Panc1 (cell line): Measurements from ENCODE around the gene FHAD1. TPM values are rescaled to one million over a fixed set of nuclear protein-coding genes. Genes with fewer than 3 reads are reported as not detected.

Source experiments
- ATAC-seq: fragments of 200-7000 bp; cut with Tn5 transposase; 2 replicates; pipeline ENCODE4 v1.9.1; 2020; ENCODE audit warnings: mild to moderate bottlenecking, moderate library complexity
- BruUV-seq: library from RNA; stranded (reverse); fragments of 400-500 nt; replicated peaks from 2 replicates; lab custom pipeline; 2021; lab: Mats Ljungman, UMichigan
- CTCF ChIA-PET: fragments of 300-600 bp; sonication (Branson Sonifier 250); formaldehyde crosslinking; loops from one replicate; lab custom pipeline; 2022; ENCODE audit warnings: antibody characterized with exemption; lab: Charles Lee
- POLR2A ChIA-PET: fragments of 300-600 bp; sonication (Branson Sonifier 250); formaldehyde crosslinking; loops from one replicate; lab custom pipeline; 2022; ENCODE audit warnings: antibody characterized with exemption; lab: Charles Lee
- DNase-seq: peaks from one replicate; pipeline ENCODE4 v3.0.0-alpha.2; 2010; ENCODE audit warnings: low read depth, low spot score
- H3K27ac ChIP-seq: 2 replicates; pipeline ENCODE4 v1.5.1; 2011; ENCODE audit warnings: mild to moderate bottlenecking, low read length, inconsistent platforms
- H3K27me3 ChIP-seq: fragments of 200-500 bp; sonication (Bioruptor generic); 2 replicates; pipeline ENCODE4 v1.6.0; 2014; ENCODE audit warnings: low read length, inconsistent platforms; ENCODE audit not compliant: control insufficient read depth, insufficient read depth
- H3K36me3 ChIP-seq: fragments of 200-500 bp; sonication (Bioruptor generic); 2 replicates; pipeline ENCODE4 v1.5.1; 2014; ENCODE audit warnings: inconsistent platforms, mild to moderate bottlenecking, low read length, moderate library complexity; ENCODE audit not compliant: control insufficient read depth, insufficient read depth
- H3K4me1 ChIP-seq: 2 replicates; pipeline ENCODE4 v1.5.1; 2011; ENCODE audit warnings: inconsistent platforms, mild to moderate bottlenecking, low read length, moderate library complexity; ENCODE audit not compliant: control insufficient read depth, insufficient read depth
- H3K4me3 ChIP-seq, 2 experiments: 2 replicates each; pipeline ENCODE4 v1.5.1; 2011 to 2012; ENCODE audit warnings: low read depth in 2 of 2, low read length in 2 of 2, mild to moderate bottlenecking in 2 of 2, inconsistent platforms in 1 of 2, moderate library complexity in 1 of 2
- H3K9me3 ChIP-seq: fragments of 200-500 bp; sonication (Bioruptor generic); 2 replicates; pipeline ENCODE4 v1.5.1; 2014; ENCODE audit warnings: low read depth, mild to moderate bottlenecking, inconsistent platforms, low read length, moderate library complexity; ENCODE audit not compliant: control insufficient read depth, insufficient read depth
- CTCF ChIP-seq: fragments of 450-650 bp; IDR thresholded peaks from 2 replicates; pipeline ENCODE4 v1.5.1; 2017; ENCODE audit warnings: mild to moderate bottlenecking
- POLR2AphosphoS5 ChIP-seq: IDR thresholded peaks from 2 replicates; pipeline ENCODE4 v1.6.1; 2012; ENCODE audit warnings: mild to moderate bottlenecking, low read depth, low read length, moderate library complexity
- REST ChIP-seq, 2 experiments: IDR thresholded peaks; 2 replicates each; pipeline ENCODE4 v1.6.1; 2011 to 2012; ENCODE audit warnings: low read depth in 2 of 2, control low read depth in 1 of 2, low read length in 1 of 2, mild to moderate bottlenecking in 1 of 2, moderate library complexity in 1 of 2; ENCODE audit not compliant: insufficient read depth in 1 of 2
- SIN3A ChIP-seq: IDR thresholded peaks from 2 replicates; pipeline ENCODE4 v1.6.1; 2012; ENCODE audit warnings: low read depth, mild to moderate bottlenecking, low read length, moderate library complexity, borderline replicate concordance; ENCODE audit not compliant: insufficient read depth
- TCF7L2 ChIP-seq: IDR thresholded peaks from 2 replicates; pipeline ENCODE4 v1.6.1; 2011; ENCODE audit warnings: mild to moderate bottlenecking, low read depth, low read length, inconsistent platforms
- in situ Hi-C: cut with HindIII; loops from 2 replicates; pipeline ENCODE4 v1.10.0; 2016; ENCODE audit warnings: low sequenced_read_pairs, low pct_unique_long_range_greater_than_20kb
- intact Hi-C: fragments of 100-400 bp; cut with micrococcal nuclease; formaldehyde crosslinking; loops from one replicate; pipeline ENCODE4 v1.10.0; 2022; ENCODE audit not compliant: unreplicated experiment
- total RNA-seq: library from RNA; stranded (reverse); gene quantifications from one replicate; pipeline ENCODE4 v1.2.1, GENCODE V29; 2021; ENCODE audit not compliant: unreplicated experiment

The FHAD1 gene
- total RNA-seq, 1 experiment from 2014 or later: 0.23 TPM

GRCh38 chr1:15348648-15349047 lies 101.6 kb downstream of the FHAD1 start:
- ATAC-seq: no peak
- Histone ChIP-seq H3K4me1 (peaks cover 14% of the 10 kb centered on the region), H3K27ac (no peak overlapping the region), H3K4me3 (no peak overlapping the region), H3K27me3 (no peaks in the 10 kb centered on the region), H3K36me3 (no peaks in the 10 kb centered on the region), H3K9me3 (no peaks in the 10 kb centered on the region)
- CTCF ChIA-PET: no interaction called here
- POLR2A ChIA-PET: no interaction called here
- in situ Hi-C loops: no loop called here
- no peak for DNase-seq
- intact Hi-C loops: no loop called here
- no TSS peak for BruUV-seq
- TF ChIP-seq POLR2AphosphoS5 (no peak), TCF7L2 (no peak), CTCF (no peak), SIN3A (no peak), REST (IDR thresholded peaks at IDR 0.05; ENCODE audit: insufficient read depth in 1 of 2, low read depth in 2 of 2, low read length in 1 of 2) (no peak)

- in situ Hi-C loops (no loop called here), intact Hi-C loops (no loop called here)
- no peak for TF ChIP-seq REST (IDR thresholded peaks at IDR 0.05; ENCODE audit: insufficient read depth in 1 of 2, low read depth in 2 of 2, low read length in 1 of 2)
- ChIA-PET CTCF (no interaction called here), POLR2A (no interaction called here)
- ATAC-seq (no peak), DNase-seq (no peak)
- BruUV-seq: no TSS peak
- Histone ChIP-seq H3K27ac (no peak overlapping the region), H3K4me3 (no peak overlapping the region), H3K36me3 (no peaks in the 10 kb centered on the region), H3K9me3 (no peaks in the 10 kb centered on the region), H3K4me1 (peaks cover 13% of the 10 kb centered on the region), H3K27me3 (no peaks in the 10 kb centered on the region)
These were observed 102.1 kb downstream of the FHAD1 start for GRCh38 chr1:15349133-15349532.
